ENCODE results near the gene LYPD3.

DNA sequence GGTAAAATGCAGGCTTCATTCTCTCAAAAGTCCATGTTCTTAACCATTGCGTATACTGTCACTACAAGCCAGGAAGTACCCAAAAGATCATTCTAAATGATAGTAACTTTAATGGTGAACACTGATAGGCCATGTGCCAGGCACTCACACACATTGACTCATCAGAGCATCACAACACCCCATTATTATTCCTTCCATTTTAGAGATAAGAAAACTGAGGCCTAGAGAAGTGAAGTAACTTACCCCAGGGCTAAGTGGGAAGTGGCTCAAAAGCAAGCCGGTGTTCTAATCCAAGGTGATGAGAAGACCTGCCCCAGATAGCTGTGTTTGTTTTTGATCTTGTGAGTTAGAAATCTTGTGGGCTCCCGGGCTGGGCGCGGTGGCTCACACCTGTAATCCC is 40.5 kb upstream of the LYPD3 start:
- TF ChIP-seq, protein P1, sequence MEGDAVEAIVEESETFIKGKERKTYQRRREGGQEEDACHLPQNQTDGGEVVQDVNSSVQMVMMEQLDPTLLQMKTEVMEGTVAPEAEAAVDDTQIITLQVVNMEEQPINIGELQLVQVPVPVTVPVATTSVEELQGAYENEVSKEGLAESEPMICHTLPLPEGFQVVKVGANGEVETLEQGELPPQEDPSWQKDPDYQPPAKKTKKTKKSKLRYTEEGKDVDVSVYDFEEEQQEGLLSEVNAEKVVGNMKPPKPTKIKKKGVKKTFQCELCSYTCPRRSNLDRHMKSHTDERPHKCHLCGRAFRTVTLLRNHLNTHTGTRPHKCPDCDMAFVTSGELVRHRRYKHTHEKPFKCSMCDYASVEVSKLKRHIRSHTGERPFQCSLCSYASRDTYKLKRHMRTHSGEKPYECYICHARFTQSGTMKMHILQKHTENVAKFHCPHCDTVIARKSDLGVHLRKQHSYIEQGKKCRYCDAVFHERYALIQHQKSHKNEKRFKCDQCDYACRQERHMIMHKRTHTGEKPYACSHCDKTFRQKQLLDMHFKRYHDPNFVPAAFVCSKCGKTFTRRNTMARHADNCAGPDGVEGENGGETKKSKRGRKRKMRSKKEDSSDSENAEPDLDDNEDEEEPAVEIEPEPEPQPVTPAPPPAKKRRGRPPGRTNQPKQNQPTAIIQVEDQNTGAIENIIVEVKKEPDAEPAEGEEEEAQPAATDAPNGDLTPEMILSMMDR (IDR thresholded peaks at IDR 0.05 in 4 of 5, conservative IDR thresholded peaks at IDR 0.05 in 1 of 5) = no peak
- TF ChIP-seq POLR2A (IDR thresholded peaks at IDR 0.05) = no peak
